Activated CD8-positive, alpha-beta memory T cell treated with anti-CD3 and anti-CD28 coated beads, Interleukin-2, amount 50 U/mL, for 4 hours (primary cell): ENCODE data around the gene RAB28.

Source experiments
- DNase-seq: peaks from one replicate; pipeline ENCODE4 v3.0.0-alpha.2; 2020

Gene RAB28

GRCh38 chr4:13504374-13504773 lies 20.2 kb upstream of the RAB28 start:
- no peak for DNase-seq

GRCh38 chr4:13498469-13498868 lies 14.3 kb upstream of the RAB28 start:
- DNase-seq: no peak

- DNase-seq: no peak
Observed at GRCh38 chr4:13496605-13497004, 12.5 kb upstream of the RAB28 start.

- no peak for DNase-seq
Observed at GRCh38 chr4:13495753-13496152, 11.6 kb upstream of the RAB28 start.

- no peak for DNase-seq
Observed at GRCh38 chr4:13493793-13494192, 9.7 kb upstream of the RAB28 start.

GRCh38 chr4:13492747-13493146 lies 8.6 kb upstream of the RAB28 start:
- DNase-seq: no peak

- DNase-seq: no peak
Observed at GRCh38 chr4:13484749-13485221, 645 bp upstream of the RAB28 start.

GRCh38 chr4:13483768-13484121 lies 395 bp downstream of the RAB28 start:
- no peak for DNase-seq

GRCh38 chr4:13483136-13483767 lies 888 bp downstream of the RAB28 start:
- no peak for DNase-seq

GRCh38 chr4:13481569-13481968 lies 2.6 kb downstream of the RAB28 start:
- DNase-seq: no peak

GRCh38 chr4:13478707-13479106 lies 5.4 kb downstream of the RAB28 start:
- no peak for DNase-seq

GRCh38 chr4:13478131-13478530 lies 6.0 kb downstream of the RAB28 start:
- no peak for DNase-seq

GRCh38 chr4:13476915-13477314 lies 7.2 kb downstream of the RAB28 start:
- DNase-seq: no peak

- DNase-seq: no peak
Observed at GRCh38 chr4:13476152-13476551, 8.0 kb downstream of the RAB28 start.

GRCh38 chr4:13471400-13471799 lies 12.7 kb downstream of the RAB28 start:
- DNase-seq: no peak

- DNase-seq: no peak
Observed at GRCh38 chr4:13470379-13470778, 13.8 kb downstream of the RAB28 start.

GRCh38 chr4:13464973-13465372 lies 19.2 kb downstream of the RAB28 start:
- no peak for DNase-seq

GRCh38 chr4:13464543-13464942 lies 19.6 kb downstream of the RAB28 start:
- no peak for DNase-seq

GRCh38 chr4:13461191-13461905 lies 22.8 kb downstream of the RAB28 start:
- no peak for DNase-seq

GRCh38 chr4:13455411-13455810 lies 28.7 kb downstream of the RAB28 start:
- no peak for DNase-seq

GRCh38 chr4:13454786-13455185 lies 29.4 kb downstream of the RAB28 start:
- no peak for DNase-seq

GRCh38 chr4:13452927-13453579 lies 31.1 kb downstream of the RAB28 start:
- no peak for DNase-seq

GRCh38 chr4:13449590-13449989 lies 34.5 kb downstream of the RAB28 start:
- no peak for DNase-seq
